HepG2 (cell line): ENCODE results near the gene PIK3CG. TPM values are rescaled to one million over a fixed set of nuclear protein-coding genes. Genes with fewer than 3 reads are reported as not detected.
A peak's percentile ranks its signal among the peaks of the same experiment; 100 is the strongest.

Experiments used
- ATAC-seq: fragments of 200-7000 bp; cut with Tn5 transposase; 3 replicates; pipeline ENCODE4 v1.9.1; 2020; ENCODE audit warnings: mild to moderate bottlenecking, moderate library complexity
- BruUV-seq: library from RNA; stranded (reverse); fragments of 400-500 nt; replicated peaks from 2 replicates; lab custom pipeline; 2021; lab: Mats Ljungman, UMichigan
- CTCF ChIA-PET: fragments of 300-600 bp; formaldehyde crosslinking; extraction: SDS; loops from one replicate; lab custom pipeline; 2021; ENCODE audit warnings: low total read pairs, inconsistent platforms, low intra/inter-chr PET ratio; lab: Yijun Ruan, JAX
- POLR2A ChIA-PET: fragments of 350-600 bp; sonication (Branson Sonifier 250); formaldehyde crosslinking; loops from one replicate; lab custom pipeline; 2020; ENCODE audit warnings: antibody characterized with exemption, inconsistent platforms; lab: Yijun Ruan, JAX
- DNase-seq: peaks from one replicate; pipeline ENCODE4 v3.0.0-alpha.2; 2015; ENCODE audit warnings: low spot score
- FAIRE-seq: peaks from 3 replicates; lab custom pipeline; 2011; peaks lifted over from hg19 to GRCh38; lab: Jason Lieb, UNC
- H2AFZ ChIP-seq: one replicate; pipeline ENCODE4 v1.6.1; 2011; ENCODE audit warnings: low read length, inconsistent platforms
- H3K27ac ChIP-seq: fragments of 300-600 bp; 3 replicates; pipeline ENCODE4 v1.8.0; 2011; ENCODE audit warnings: mixed run types, mild to moderate bottlenecking, mixed read lengths, low read length, inconsistent platforms; ENCODE audit not compliant: insufficient read depth; ENCODE audit errors: extremely low read length
- H3K27me3 ChIP-seq, 2 experiments: fragments of 200-600 bp in 1 of 2; 2 replicates in 1 of 2; 3 replicates in 1 of 2; pipeline versions ENCODE4 v1.6.0 to v1.8.0; 2011; ENCODE audit warnings: low read length in 2 of 2, mild to moderate bottlenecking in 2 of 2, moderate library complexity in 2 of 2, inconsistent platforms in 1 of 2; ENCODE audit not compliant: insufficient read depth in 2 of 2, control insufficient read depth in 1 of 2
- H3K36me3 ChIP-seq, 2 experiments: fragments of 200-600 bp in 1 of 2; replicated peaks in 1 of 2; 2 replicates in 1 of 2; 3 replicates in 1 of 2; pipeline versions ENCODE4 v1.5.1 to v1.8.0; 2011; ENCODE audit warnings: low read length in 2 of 2, inconsistent platforms in 1 of 2; ENCODE audit not compliant: insufficient read depth in 2 of 2, control insufficient read depth in 1 of 2
- H3K4me1 ChIP-seq: 2 replicates; pipeline ENCODE4 v1.5.1; 2012; ENCODE audit warnings: low read length, inconsistent platforms; ENCODE audit not compliant: insufficient read depth
- H3K4me2 ChIP-seq: 2 replicates; pipeline ENCODE4 v1.6.0; 2011; ENCODE audit warnings: low read depth, low read length, inconsistent platforms
- H3K4me3 ChIP-seq, 3 experiments: fragments of 200-600 bp in 1 of 3; sonication (generic), shearing (Covaris generic) in 1 of 3; replicated peaks in 1 of 3; 2 replicates each; pipeline ENCODE4 v1.5.1; 2011 to 2016; ENCODE audit warnings: low read length in 3 of 3, inconsistent platforms in 2 of 3, low read depth in 2 of 3, mild to moderate bottlenecking in 2 of 3, control low read depth in 1 of 3, mixed read lengths in 1 of 3; ENCODE audit not compliant: insufficient read depth in 1 of 3
- H3K79me2 ChIP-seq: one replicate; pipeline ENCODE4 v1.6.1; 2011; ENCODE audit warnings: low read length, inconsistent platforms; ENCODE audit not compliant: insufficient read depth
- H3K9ac ChIP-seq: 2 replicates; pipeline ENCODE4 v1.6.0; 2011; ENCODE audit warnings: mild to moderate bottlenecking, low read depth, low read length, inconsistent platforms; ENCODE audit not compliant: insufficient read depth
- H3K9me3 ChIP-seq: 2 replicates; pipeline ENCODE4 v1.5.1; 2012; ENCODE audit warnings: mild to moderate bottlenecking, low read length
- H4K20me1 ChIP-seq: 2 replicates; pipeline ENCODE4 v1.6.0; 2011; ENCODE audit warnings: inconsistent platforms, mild to moderate bottlenecking, low read length, moderate library complexity; ENCODE audit not compliant: insufficient read depth
- FLYWCH1 ChIP-seq: sonication (generic); formaldehyde crosslinking; IDR thresholded peaks from 2 replicates; pipeline ENCODE4 v1.8.1; 2023; ENCODE audit warnings: mild to moderate bottlenecking, missing genetic modification reagents
- GABPA ChIP-seq, 2 experiments: IDR thresholded peaks; 2 replicates each; pipeline ENCODE4 v1.6.1; 2011 to 2016; ENCODE audit warnings: low read depth in 2 of 2, low read length in 1 of 2, missing biosample characterization in 1 of 2, missing genetic modification characterization in 1 of 2
- GZF1 ChIP-seq: sonication (generic); formaldehyde crosslinking; IDR thresholded peaks from 2 replicates; pipeline ENCODE4 v1.5.1; 2020; ENCODE audit warnings: mild to moderate bottlenecking, missing genetic modification reagents
- HNRNPH1 ChIP-seq: fragments of 200-400 bp; formaldehyde crosslinking; optimal IDR thresholded peaks from 2 replicates; pipeline ENCODE3; 2017; ENCODE audit warnings: mild to moderate bottlenecking, low read depth, low read length
- MAFF ChIP-seq: IDR thresholded peaks from 2 replicates; pipeline ENCODE4 v1.6.1; 2011; ENCODE audit warnings: low read depth, low read length, improper control_type of control experiment
- MAFK ChIP-seq, 2 experiments: IDR thresholded peaks in 1 of 2; conservative IDR thresholded peaks in 1 of 2; 2 replicates each; pipeline ENCODE4 v1.6.1; 2011; ENCODE audit warnings: improper control_type of control experiment in 2 of 2, low read length in 2 of 2
- MLLT10 ChIP-seq: sonication (generic); formaldehyde crosslinking; IDR thresholded peaks from 2 replicates; pipeline ENCODE4 v1.4.0; 2020; ENCODE audit warnings: missing genetic modification reagents
- PAF1 ChIP-seq: IDR thresholded peaks from 2 replicates; pipeline ENCODE4 v1.6.1; 2016; ENCODE audit warnings: missing genetic modification reagents, missing compliant biosample characterization
- SAP130 ChIP-seq: IDR thresholded peaks from 2 replicates; pipeline ENCODE4 v1.6.1; 2016; ENCODE audit warnings: low read depth
- TEAD3 ChIP-seq: optimal IDR thresholded peaks from 2 replicates; pipeline ENCODE3; 2016; ENCODE audit warnings: borderline replicate concordance
- ZBTB42 ChIP-seq: sonication (generic); formaldehyde crosslinking; IDR thresholded peaks from 2 replicates; pipeline ENCODE4 v1.5.0; 2020; ENCODE audit warnings: mild to moderate bottlenecking, missing genetic modification reagents
- ZNF350 ChIP-seq: sonication (generic); formaldehyde crosslinking; IDR thresholded peaks from 2 replicates; pipeline ENCODE4 v1.4.0; 2020; ENCODE audit warnings: mild to moderate bottlenecking, low read depth, missing genetic modification reagents, borderline replicate concordance
- ZNF672 ChIP-seq: sonication (generic); formaldehyde crosslinking; IDR thresholded peaks from 2 replicates; pipeline ENCODE4 v1.8.1; 2022; ENCODE audit warnings: missing genetic modification reagents
- WGBS: methylation state at CpG from one replicate; pipeline ENCODE4 v1.1.6; 2017; ENCODE audit warnings: low lambda C conversion rate; 5-methylcytosine and 5-hydroxymethylcytosine counted together
- in situ Hi-C: cut with HindIII; loops from 2 replicates; pipeline ENCODE4 v1.10.0; 2017; ENCODE audit warnings: low pct_unique_long_range_greater_than_20kb; ENCODE audit not compliant: extremely low pct_ligation_motif_present
- intact Hi-C: fragments of 100-400 bp; cut with micrococcal nuclease; formaldehyde crosslinking; loops from one replicate; pipeline ENCODE4 v1.10.0; 2022; ENCODE audit not compliant: unreplicated experiment
- polyA plus RNA-seq, 8 experiments: library from polyadenylated mRNA; depleted of rRNA in 3 of 8; stranded (reverse) in 7 of 8; unstranded in 1 of 8; fragments of >200 nt; fragmentation: Illumina TruSeq in 4 of 8; extraction: Trizol in 4 of 8; gene quantifications; 2 replicates each; pipeline versions ENCODE4 v1.2.1 to v1.2.3, GENCODE V29; 2011 to 2016; ENCODE audit warnings: low read depth in 4 of 8, missing spikeins in 1 of 8, mixed read lengths in 1 of 8; ENCODE audit not compliant: insufficient read depth in 1 of 8
- total RNA-seq, 5 experiments: library from RNA; depleted of rRNA; stranded (reverse); fragments of >200 nt; fragmentation: Illumina TruSeq; extraction: Trizol; gene quantifications; 2 replicates each; pipeline ENCODE4 v1.2.3, GENCODE V29; 2016; ENCODE audit warnings: low read depth in 1 of 5
- TF ChIP-seq, protein P1 (sequence below): sonication (generic); formaldehyde crosslinking; IDR thresholded peaks from 2 replicates; pipeline ENCODE4 v1.5.1; 2020; ENCODE audit warnings: missing genetic modification reagents, mild to moderate bottlenecking, borderline replicate concordance
- TF ChIP-seq, protein P2 (sequence below): sonication (generic); formaldehyde crosslinking; IDR thresholded peaks from 2 replicates; pipeline ENCODE4 v1.5.0; 2020; ENCODE audit warnings: mild to moderate bottlenecking, low read depth, missing genetic modification reagents, borderline replicate concordance
- TF ChIP-seq, protein P3 (sequence below): IDR thresholded peaks from 2 replicates; pipeline ENCODE4 v1.6.1; 2016; ENCODE audit warnings: missing biosample characterization, missing genetic modification reagents, low read depth

Gene PIK3CG
- total and polyA plus RNA-seq, 2 of the 13 experiments (the other 11 are each of a cell fraction or from before 2014, with no cell fraction given): not detected

DNA sequence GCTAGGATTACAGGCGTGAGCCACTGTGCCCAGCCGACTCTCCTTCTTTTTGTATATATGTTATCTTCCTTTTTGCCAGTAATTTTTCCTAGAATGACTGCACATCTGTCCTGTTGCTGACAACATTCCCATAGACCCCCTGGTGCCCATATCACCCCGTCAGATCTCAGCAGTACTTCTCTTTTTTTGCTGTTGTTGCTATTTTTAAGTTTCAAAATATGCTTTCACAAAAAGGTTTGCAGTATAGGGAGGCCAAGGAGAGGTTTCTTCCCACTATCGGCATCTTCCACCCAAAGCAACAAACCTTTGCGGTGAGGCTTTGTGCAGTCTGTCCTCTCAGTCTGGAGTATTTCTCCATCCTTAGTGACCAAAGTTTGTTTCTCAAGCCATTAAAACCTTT is 23.1 kb downstream of the PIK3CG start:
- DNase-seq (no peak), FAIRE-seq (no peak), ATAC-seq (no peak)
- POLR2A ChIA-PET: no interaction called here
- no peak overlapping the region for H3K4me3 ChIP-seq
- no peaks in the 10 kb centered on the region for H3K36me3 ChIP-seq
- H3K27me3 ChIP-seq: peaks cover 0 to 3% of the 10 kb centered on the region in 2 experiments; a peak in 1 of 5 replicates
- BruUV-seq: no TSS peak
- TF ChIP-seq TEAD3 (no peak), GZF1 (CRISPR knock-in tag) (no peak), SAP130 (CRISPR knock-in tag) (no peak), ZBTB42 (no peak), MAFF (peak; percentile 52; the same call in 1 of the 2 replicates), MAFK (conservative IDR thresholded peaks at IDR 0.05 in 1 of 2, IDR thresholded peaks at IDR 0.05 in 1 of 2; ENCODE audit: low read length in 2 of 2) (peak; percentile 51 to 54; a peak in 3 of 4 replicates)
- H3K9ac ChIP-seq: no peak overlapping the region
- no peak overlapping the region for H3K4me2 ChIP-seq
- no peaks in the 10 kb centered on the region for H4K20me1 ChIP-seq
- H3K9me3 ChIP-seq: no peaks in the 10 kb centered on the region
- intact Hi-C loops (no loop called here), in situ Hi-C loops (no loop called here)
- H3K4me1 ChIP-seq: no peaks in the 10 kb centered on the region
- H3K79me2 ChIP-seq: no peaks in the 10 kb centered on the region
- H2AFZ ChIP-seq: no peak overlapping the region
- 43% methylated on average over 5 of the region's 5 CpGs for WGBS
- CTCF ChIA-PET: no interaction called here
- no peak overlapping the region for H3K27ac ChIP-seq

DNA sequence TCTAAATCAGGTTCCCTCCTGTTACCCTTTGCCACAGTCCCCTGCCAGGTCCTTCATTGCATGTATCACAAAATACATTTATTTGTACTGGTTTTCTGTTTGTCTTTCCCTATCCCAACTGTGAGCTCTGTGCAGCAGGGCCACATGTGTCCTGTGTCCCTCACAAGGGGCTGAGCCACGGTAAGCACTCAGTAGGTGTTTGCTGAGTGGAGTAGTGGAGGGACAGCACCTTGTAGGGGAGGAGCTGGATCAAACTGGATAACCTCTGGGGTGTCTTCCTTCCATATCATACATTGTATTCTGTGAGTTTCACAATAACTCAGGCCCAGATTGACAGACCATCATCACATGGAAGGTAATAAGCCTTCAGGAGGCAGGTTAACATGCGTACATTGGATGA is 25.9 kb downstream of the PIK3CG start:
- no peak overlapping the region for H3K9ac ChIP-seq
- CTCF ChIA-PET: no interaction called here
- POLR2A ChIA-PET: no interaction called here
- TF ChIP-seq PAF1 (CRISPR knock-in tag) (no peak), ZNF672 (CRISPR knock-in tag) (no peak), HNRNPH1 (no peak), ZNF350 (no peak), FLYWCH1 (no peak), MLLT10 (CRISPR knock-in tag) (no peak), GABPA (IDR thresholded peaks at IDR 0.05; ENCODE audit: low read depth, low read length) (no peak), GABPA (CRISPR knock-in tag; IDR thresholded peaks at IDR 0.05; ENCODE audit: low read depth) (no peak)
- TF ChIP-seq, protein P1, sequence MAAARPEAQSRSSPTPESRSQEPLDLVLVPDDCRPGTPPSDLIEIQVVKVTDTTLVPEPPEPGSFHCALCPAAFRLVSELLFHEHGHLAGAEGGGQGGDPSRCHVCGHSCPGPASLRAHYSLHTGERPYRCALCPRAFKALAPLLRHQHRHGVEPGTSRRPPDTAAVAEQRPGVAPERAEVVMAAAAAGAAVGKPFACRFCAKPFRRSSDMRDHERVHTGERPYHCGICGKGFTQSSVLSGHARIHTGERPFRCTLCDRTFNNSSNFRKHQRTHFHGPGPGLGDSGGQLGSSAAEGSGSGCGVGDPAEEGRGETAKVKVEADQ (CRISPR knock-in tag): no peak
- TF ChIP-seq, protein P2, sequence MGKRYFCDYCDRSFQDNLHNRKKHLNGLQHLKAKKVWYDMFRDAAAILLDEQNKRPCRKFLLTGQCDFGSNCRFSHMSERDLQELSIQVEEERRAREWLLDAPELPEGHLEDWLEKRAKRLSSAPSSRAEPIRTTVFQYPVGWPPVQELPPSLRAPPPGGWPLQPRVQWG (CRISPR knock-in tag): no peak
- TF ChIP-seq, protein P3, sequence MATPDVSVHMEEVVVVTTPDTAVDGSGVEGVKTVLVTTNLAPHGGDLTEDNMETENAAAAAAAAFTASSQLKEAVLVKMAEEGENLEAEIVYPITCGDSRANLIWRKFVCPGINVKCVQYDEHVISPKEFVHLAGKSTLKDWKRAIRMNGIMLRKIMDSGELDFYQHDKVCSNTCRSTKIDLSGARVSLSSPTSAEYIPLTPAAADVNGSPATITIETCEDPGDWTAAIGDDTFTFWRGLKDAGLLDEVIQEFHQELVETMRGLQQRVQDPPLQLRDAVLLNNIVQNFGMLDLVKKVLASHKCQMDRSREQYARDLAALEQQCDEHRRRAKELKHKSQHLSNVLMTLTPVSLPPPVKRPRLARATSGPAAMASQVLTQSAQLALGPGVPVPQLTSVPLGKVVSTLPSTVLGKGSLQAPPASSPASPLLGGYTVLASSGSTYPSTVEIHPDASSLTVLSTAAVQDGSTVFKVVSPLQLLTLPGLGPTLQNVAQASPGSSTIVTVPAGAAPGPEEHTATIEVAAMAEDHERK (CRISPR knock-in tag): no peak
- TF ChIP-seq, all 625 proteins: peak for 0
- no TSS peak for BruUV-seq
- no peak for DNase-seq
- H2AFZ ChIP-seq: no peak overlapping the region
- no peaks in the 10 kb centered on the region for H3K4me1 ChIP-seq
- H3K79me2 ChIP-seq: no peaks in the 10 kb centered on the region
- peaks cover 0 to 3% of the 10 kb centered on the region in 2 experiments; a peak in 1 of 5 replicates for H3K27me3 ChIP-seq
- WGBS: 45% methylated on average over 2 of the region's 2 CpGs
- H3K9me3 ChIP-seq: no peaks in the 10 kb centered on the region
- H3K36me3 ChIP-seq: no peaks in the 10 kb centered on the region
- FAIRE-seq: no peak
- in situ Hi-C loops: no loop called here
- H4K20me1 ChIP-seq: no peaks in the 10 kb centered on the region
- H3K4me3 ChIP-seq: no peak overlapping the region
- no peak overlapping the region for H3K27ac ChIP-seq
- no peak for ATAC-seq
- intact Hi-C loops: no loop called here
- H3K4me2 ChIP-seq: no peak overlapping the region
